GM18858 (cell line): ENCODE results near the gene EFCAB6.

Experiments
- ATAC-seq: cut with Tn5 transposase; IDR thresholded peaks from one replicate; pipeline ENCODE4 v1.9.1; 2021; ENCODE audit not compliant: unreplicated experiment

EFCAB6 gene

GRCh38 chr22:43819421-43819921 is 7.4 kb upstream of the EFCAB6 start:
- ATAC-seq: no peak

GRCh38 chr22:43818981-43819380 is 6.9 kb upstream of the EFCAB6 start:
- no peak for ATAC-seq

DNA sequence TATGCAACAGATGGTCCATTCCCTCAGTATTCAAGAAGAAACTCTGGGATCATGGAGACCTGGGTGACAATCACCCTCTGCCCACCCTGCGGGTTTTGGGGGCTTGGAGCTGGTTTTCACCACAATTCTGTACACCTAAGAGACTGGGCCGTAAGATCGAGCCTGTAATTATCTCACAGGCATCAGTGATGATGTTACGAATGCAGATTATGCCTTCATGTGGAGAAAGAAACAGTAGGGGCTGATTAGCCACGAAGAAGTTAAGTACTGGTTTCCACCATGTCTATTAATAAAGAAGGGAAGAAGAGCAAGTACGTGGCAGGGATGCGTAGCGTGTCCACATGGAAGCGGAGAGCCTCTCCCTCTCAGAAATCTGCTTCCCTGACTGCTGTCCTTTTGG is 5.3 kb upstream of the EFCAB6 start:
- ATAC-seq: no peak

DNA sequence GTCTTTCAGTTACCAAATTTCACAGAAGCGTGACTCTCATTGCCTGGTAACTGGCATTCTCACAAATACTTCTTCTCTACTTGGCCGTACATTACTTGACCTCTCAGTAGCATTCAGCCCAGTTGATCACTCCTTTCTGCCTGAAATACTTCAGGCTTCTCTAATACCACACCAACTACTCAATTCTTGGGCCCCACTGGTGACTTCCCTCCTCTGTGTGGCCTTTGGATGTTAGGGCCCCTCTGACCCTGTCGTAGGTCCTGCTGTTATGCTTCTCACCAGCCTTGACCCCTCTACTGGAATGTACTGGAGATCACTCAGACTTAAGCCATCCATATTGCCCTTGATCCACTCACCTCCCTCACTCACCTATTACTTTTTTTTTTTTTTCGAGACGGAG is 2.2 kb upstream of the EFCAB6 start:
- no peak for ATAC-seq

GRCh38 chr22:43812890-43813289 is 785 bp upstream of the EFCAB6 start:
- ATAC-seq: no peak

DNA sequence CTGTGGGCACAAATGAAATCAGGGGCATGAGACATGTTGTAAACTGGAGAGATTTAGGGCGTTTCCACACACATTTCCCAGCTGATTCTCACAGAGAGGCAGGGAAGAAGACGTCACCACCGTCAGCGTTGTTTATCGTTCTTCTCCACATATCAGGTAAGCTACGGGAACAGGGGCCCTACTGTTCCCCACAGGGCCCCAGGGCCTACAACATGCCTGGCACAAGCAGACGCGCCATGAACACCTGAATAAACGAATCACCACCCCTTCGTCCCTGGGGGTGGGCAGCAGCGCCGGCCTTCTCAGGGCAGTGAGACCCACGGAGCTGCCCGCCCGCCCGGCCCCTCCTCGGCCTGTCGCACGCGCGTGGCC is 342 bp downstream of the EFCAB6 start:
- ATAC-seq: no peak

- ATAC-seq: no peak
These were observed 9.1 kb downstream of the EFCAB6 start for GRCh38 chr22:43802897-43803495.

GRCh38 chr22:43800970-43801369 is 11.1 kb downstream of the EFCAB6 start:
- ATAC-seq: no peak

- ATAC-seq: no peak
These were observed 13.6 kb downstream of the EFCAB6 start for GRCh38 chr22:43798492-43798891.

DNA sequence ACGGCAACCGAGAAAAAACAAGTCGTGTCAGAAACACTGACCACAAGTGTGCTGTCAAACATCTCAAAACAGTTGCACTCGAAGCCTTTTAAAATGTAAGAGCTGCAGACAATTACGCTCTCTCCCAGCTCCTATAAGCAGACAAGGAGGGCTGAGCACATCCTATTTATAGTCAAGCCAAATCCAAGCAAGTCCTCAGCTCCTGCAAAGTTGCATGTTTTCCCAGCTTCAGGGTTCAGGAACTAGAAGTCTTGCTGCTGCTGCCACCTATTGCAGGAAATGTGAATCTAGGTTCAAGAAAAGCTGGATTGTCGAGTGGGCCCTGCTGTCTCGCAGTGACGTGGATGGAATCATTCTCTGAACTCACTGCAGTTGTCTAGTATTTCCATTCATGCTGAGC is 15.5 kb downstream of the EFCAB6 start:
- no peak for ATAC-seq

DNA sequence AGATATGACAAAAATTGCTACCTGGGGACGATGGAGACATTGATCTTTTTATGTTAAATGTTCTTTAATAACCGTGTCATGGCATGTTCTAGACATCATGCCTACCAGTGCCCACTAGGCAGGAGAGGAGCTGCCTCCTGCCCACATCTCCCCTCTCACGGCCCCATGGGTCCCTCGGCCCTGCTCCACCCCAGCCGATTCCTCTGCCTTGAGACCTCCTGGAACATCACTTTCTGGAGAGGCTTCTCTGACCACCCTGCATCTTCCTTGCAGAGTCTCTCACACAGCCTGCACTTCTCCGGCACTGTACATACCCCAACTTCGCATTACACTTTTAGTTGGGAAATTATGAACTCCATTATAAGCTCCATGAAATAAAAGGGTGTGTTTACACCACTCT is 16.8 kb downstream of the EFCAB6 start:
- ATAC-seq: no peak

DNA sequence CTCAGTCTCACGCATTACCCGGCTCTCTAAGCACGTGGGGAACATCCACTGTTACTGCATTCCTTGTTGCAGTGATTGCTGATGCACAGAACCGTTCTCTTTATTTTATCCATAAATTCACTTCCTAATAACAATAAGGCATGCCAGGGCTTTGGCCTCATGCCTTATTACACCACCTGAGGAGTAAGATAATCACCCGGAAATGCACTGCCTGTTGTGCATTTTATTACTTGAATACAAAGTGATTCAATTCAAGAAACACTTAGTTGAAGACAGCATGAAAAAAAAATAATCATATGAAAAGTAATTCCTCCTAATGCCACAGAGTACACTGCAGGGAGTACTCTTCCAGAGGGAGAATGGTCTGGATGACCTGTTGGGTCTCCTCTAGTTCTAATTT is 19.2 kb downstream of the EFCAB6 start:
- ATAC-seq: no peak

- ATAC-seq: no peak
These were observed 22.7 kb downstream of the EFCAB6 start for GRCh38 chr22:43789452-43789851.

GRCh38 chr22:43783777-43784176 is 28.3 kb downstream of the EFCAB6 start:
- no peak for ATAC-seq

DNA sequence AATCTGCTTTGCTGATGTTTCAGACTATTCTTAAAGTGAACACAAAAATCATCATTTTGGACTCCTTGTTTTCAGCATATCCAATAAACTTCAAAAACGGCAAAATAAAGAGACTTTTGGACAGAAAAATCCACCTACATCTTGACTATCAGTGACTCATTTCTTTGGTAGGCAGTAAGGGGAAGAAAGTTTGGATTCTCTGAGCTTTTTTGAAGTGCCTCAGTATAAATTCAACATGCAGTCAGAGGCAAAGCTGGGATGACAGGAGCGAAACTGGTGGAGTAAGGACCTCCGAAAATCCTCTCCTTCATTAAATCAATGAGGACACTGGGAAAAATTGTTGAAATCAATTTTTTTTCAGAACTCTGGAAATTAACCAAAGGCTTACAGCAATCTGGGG is 29.7 kb downstream of the EFCAB6 start:
- ATAC-seq: no peak

DNA sequence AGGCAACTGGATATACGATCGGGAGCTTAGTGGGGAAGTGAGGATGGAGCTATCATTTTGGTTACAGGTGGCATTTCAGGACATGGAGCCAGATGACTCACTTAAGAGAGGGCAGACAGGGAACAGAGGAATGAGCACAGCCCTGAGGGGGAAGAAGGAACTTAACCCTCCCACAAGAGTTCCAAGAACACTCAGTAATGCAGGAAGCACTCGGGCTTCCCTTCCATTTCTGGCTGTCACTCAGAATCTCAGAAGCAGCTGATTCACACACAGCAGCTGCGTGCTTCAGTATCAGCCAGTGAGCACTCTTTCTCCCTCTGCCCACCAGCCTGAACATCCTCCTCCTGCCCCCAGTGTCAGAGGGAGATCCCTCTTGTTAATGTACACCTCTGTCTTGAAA is 34.8 kb downstream of the EFCAB6 start:
- ATAC-seq: no peak

GRCh38 chr22:43776081-43776670 is 35.9 kb downstream of the EFCAB6 start:
- ATAC-seq: no peak

- ATAC-seq: no peak
These were observed 37.7 kb downstream of the EFCAB6 start for GRCh38 chr22:43774318-43774915.

DNA sequence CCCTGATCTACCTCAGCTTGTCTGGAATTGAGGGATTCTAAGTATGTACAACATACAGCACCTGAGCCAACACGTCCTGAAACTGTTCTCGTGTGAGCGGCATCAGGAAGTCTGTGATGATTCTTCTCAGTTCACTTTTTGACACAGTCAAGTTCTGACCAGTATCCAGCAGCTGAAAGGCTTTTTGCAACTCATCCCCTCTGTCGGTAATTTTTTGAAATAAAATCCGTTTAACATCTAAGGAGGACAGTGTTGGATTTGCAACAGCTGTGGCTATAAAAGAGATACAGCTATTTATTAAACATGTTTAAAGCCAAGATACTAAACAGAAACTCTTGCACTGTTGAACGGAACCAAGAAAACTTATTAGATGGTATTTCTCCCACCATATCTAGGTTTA is 39.3 kb downstream of the EFCAB6 start:
- no peak for ATAC-seq

- no peak for ATAC-seq
These were observed 56.7 kb downstream of the EFCAB6 start for GRCh38 chr22:43755452-43755851.

- no peak for ATAC-seq
These were observed 57.1 kb downstream of the EFCAB6 start for GRCh38 chr22:43755011-43755410.

- ATAC-seq: no peak
These were observed 57.9 kb downstream of the EFCAB6 start for GRCh38 chr22:43754176-43754575.

DNA sequence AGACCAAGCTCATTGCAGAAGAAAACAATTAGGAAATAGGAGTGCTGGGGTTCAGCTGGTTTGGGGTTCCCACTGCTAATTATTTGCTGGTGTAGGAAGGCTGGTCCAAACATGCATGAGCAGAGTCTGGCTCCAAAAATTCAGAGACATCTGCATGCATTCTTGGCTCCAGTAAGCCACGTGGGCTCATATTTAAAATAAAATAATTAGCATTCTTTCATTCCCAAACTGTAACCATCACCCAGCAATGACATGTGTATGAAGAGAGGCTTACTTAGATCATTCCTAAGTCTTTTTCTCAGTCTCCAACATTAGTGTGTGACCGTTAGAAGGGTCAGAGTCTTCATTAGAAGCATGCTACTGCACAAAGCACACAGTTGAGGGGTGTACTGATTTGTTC is 58.4 kb downstream of the EFCAB6 start:
- no peak for ATAC-seq
